GM23338 (cell line): ENCODE measurements around the gene ALDH9A1.

Experiments used
- CTCF ChIP-seq, 2 experiments: fragments of 200-600 bp in 1 of 2; sonication (generic) in 1 of 2; conservative IDR thresholded peaks; 2 replicates each; pipeline versions ENCODE4 v1.5.1 to v1.6.1; 2016 to 2017; ENCODE audit warnings: antibody characterized with exemption in 2 of 2, low read depth in 2 of 2, mild to moderate bottlenecking in 2 of 2, moderate library complexity in 1 of 2
- ETS1 ChIP-seq: IDR thresholded peaks from 2 replicates; pipeline ENCODE4 v1.6.1; 2016; ENCODE audit warnings: antibody characterized with exemption
- EZH2 ChIP-seq: fragments of 200-600 bp; sonication (generic); IDR thresholded peaks from one replicate; pipeline ENCODE4 v1.8.0; 2017; ENCODE audit warnings: antibody characterized with exemption, mild to moderate bottlenecking, low read depth; ENCODE audit not compliant: unreplicated experiment
- JUNB ChIP-seq: IDR thresholded peaks from one replicate; pipeline ENCODE4 v1.6.1; 2016; ENCODE audit warnings: antibody characterized with exemption; ENCODE audit not compliant: unreplicated experiment
- NANOG ChIP-seq: IDR thresholded peaks from 2 replicates; pipeline ENCODE4 v1.6.1; 2016; ENCODE audit warnings: antibody characterized with exemption, borderline replicate concordance
- POLR2AphosphoS5 ChIP-seq: IDR thresholded peaks from 2 replicates; pipeline ENCODE4 v1.6.1; 2016; ENCODE audit warnings: antibody characterized with exemption, low read depth
- REST ChIP-seq: IDR thresholded peaks from one replicate; pipeline ENCODE4 v1.6.1; 2018; ENCODE audit warnings: antibody characterized with exemption; ENCODE audit not compliant: unreplicated experiment

GRCh38 chr1:165680303-165680702 lies 18.1 kb downstream of the ALDH9A1 start:
- TF ChIP-seq POLR2AphosphoS5 = no peak
- no peak for TF ChIP-seq EZH2
- TF ChIP-seq CTCF (conservative IDR thresholded peaks at IDR 0.05; ENCODE audit: low read depth in 2 of 2) = no peak
- no peak for TF ChIP-seq REST
- no peak for TF ChIP-seq ETS1
- TF ChIP-seq NANOG = no peak
- no peak for TF ChIP-seq JUNB
